GM18508 (cell line): ENCODE results near the gene ETV4.

ENCODE experiments used
- ATAC-seq: cut with Tn5 transposase; IDR thresholded peaks from one replicate; pipeline ENCODE4 v1.9.1; 2021; ENCODE audit warnings: moderate number of reproducible peaks; ENCODE audit not compliant: insufficient read depth, unreplicated experiment

Gene ETV4

GRCh38 chr17:43573579-43574321 is 27.6 kb upstream of the ETV4 start:
- ATAC-seq: no peak

GRCh38 chr17:43572368-43572980 is 26.3 kb upstream of the ETV4 start:
- ATAC-seq: no peak

- no peak for ATAC-seq
Measured at GRCh38 chr17:43570518-43570928, 24.4 kb upstream of the ETV4 start.

GRCh38 chr17:43568506-43569082 is 22.5 kb upstream of the ETV4 start:
- ATAC-seq: no peak

GRCh38 chr17:43563600-43564594 is 17.8 kb upstream of the ETV4 start:
- ATAC-seq: no peak

- no peak for ATAC-seq
Measured at GRCh38 chr17:43562679-43563599, 16.8 kb upstream of the ETV4 start.

- ATAC-seq: no peak
Measured at GRCh38 chr17:43560461-43561427, 14.6 kb upstream of the ETV4 start.

GRCh38 chr17:43559161-43559816 is 13.1 kb upstream of the ETV4 start:
- no peak for ATAC-seq

GRCh38 chr17:43558805-43559160 is 12.6 kb upstream of the ETV4 start:
- no peak for ATAC-seq

- no peak for ATAC-seq
Measured at GRCh38 chr17:43556292-43556691, 10.2 kb upstream of the ETV4 start.

GRCh38 chr17:43554857-43555256 is 8.7 kb upstream of the ETV4 start:
- no peak for ATAC-seq

GRCh38 chr17:43553573-43553972 is 7.4 kb upstream of the ETV4 start:
- ATAC-seq: no peak

GRCh38 chr17:43552229-43552837 is 6.2 kb upstream of the ETV4 start:
- ATAC-seq: no peak

GRCh38 chr17:43550754-43551153 is 4.6 kb upstream of the ETV4 start:
- ATAC-seq: no peak

- no peak for ATAC-seq
Measured at GRCh38 chr17:43549496-43549895, 3.4 kb upstream of the ETV4 start.

GRCh38 chr17:43548689-43549379 is 2.7 kb upstream of the ETV4 start:
- no peak for ATAC-seq

- no peak for ATAC-seq
Measured at GRCh38 chr17:43547659-43548256, 1.6 kb upstream of the ETV4 start.
